HG02571 (cell line): ENCODE data around the gene NDUFS2.
"Not testable (repeated sequence)": the region's sequence is repeated elsewhere in the genome, so short reads cannot be mapped to it uniquely, and the experiment has no call there.

Experiments
- ATAC-seq: cut with Tn5 transposase; IDR thresholded peaks from one replicate; pipeline ENCODE4 v1.9.1; 2021; ENCODE audit warnings: mild to moderate bottlenecking, moderate library complexity; ENCODE audit not compliant: unreplicated experiment

The NDUFS2 gene

GRCh38 chr1:161218301-161219077, 16.3 kb downstream of the NDUFS2 start:
- ATAC-seq: no peak

- no peak for ATAC-seq
Measured at GRCh38 chr1:161219078-161219892, 17.1 kb downstream of the NDUFS2 start.

- no peak for ATAC-seq
Measured at GRCh38 chr1:161220002-161220401, 17.8 kb downstream of the NDUFS2 start.

GRCh38 chr1:161222175-161223019, 20.2 kb downstream of the NDUFS2 start:
- no peak for ATAC-seq

- no peak for ATAC-seq
Measured at GRCh38 chr1:161223805-161224694, 21.9 kb downstream of the NDUFS2 start.

GRCh38 chr1:161224695-161225087, 22.5 kb downstream of the NDUFS2 start:
- ATAC-seq: not testable (repeated sequence)

GRCh38 chr1:161225178-161225533, 23.0 kb downstream of the NDUFS2 start:
- ATAC-seq: no peak

- ATAC-seq: peak; percentile 92
Measured at GRCh38 chr1:161225534-161226319, 23.6 kb downstream of the NDUFS2 start, which contains the start of gene TOMM40L. TOMM40L (plus strand) TSS chr1:161226060; CDS start chr1:161226490, 430 bp downstream.

GRCh38 chr1:161226320-161226711, 24.1 kb downstream of the NDUFS2 start:
- no peak for ATAC-seq

- ATAC-seq: no peak
Measured at GRCh38 chr1:161226759-161227158, 24.6 kb downstream of the NDUFS2 start.

- ATAC-seq: no peak
Measured at GRCh38 chr1:161227196-161227871, 25.2 kb downstream of the NDUFS2 start.

GRCh38 chr1:161228032-161228431, 25.9 kb downstream of the NDUFS2 start:
- ATAC-seq: no peak

GRCh38 chr1:161229896-161230295, 27.7 kb downstream of the NDUFS2 start:
- no peak for ATAC-seq

- no peak for ATAC-seq
Measured at GRCh38 chr1:161230762-161231161, 28.6 kb downstream of the NDUFS2 start.

GRCh38 chr1:161233102-161233501, 30.9 kb downstream of the NDUFS2 start:
- ATAC-seq: no peak

- ATAC-seq: no peak
Measured at GRCh38 chr1:161235957-161236775, 34.0 kb downstream of the NDUFS2 start.

GRCh38 chr1:161238039-161238473, 35.9 kb downstream of the NDUFS2 start, which contains the start of gene NR1I3:
NR1I3 (minus strand) TSS chr1:161238203; CDS start chr1:161236565, 1,638 bp downstream.
- no peak for ATAC-seq

GRCh38 chr1:161241682-161242081, 39.5 kb downstream of the NDUFS2 start:
- no peak for ATAC-seq
